GM18502 (cell line): ENCODE measurements around the gene CLASRP.
"Not testable (repeated sequence)": the region's sequence is repeated elsewhere in the genome, so short reads cannot be mapped to it uniquely, and the experiment has no call there.

Source experiments
- ATAC-seq: cut with Tn5 transposase; IDR thresholded peaks from one replicate; pipeline ENCODE4 v1.9.1; 2021; ENCODE audit warnings: mild to moderate bottlenecking; ENCODE audit not compliant: unreplicated experiment, poor library complexity

The CLASRP gene

GRCh38 chr19:45100201-45100600 lies 61.4 kb downstream of the CLASRP start:
- ATAC-seq, result no peak

DNA sequence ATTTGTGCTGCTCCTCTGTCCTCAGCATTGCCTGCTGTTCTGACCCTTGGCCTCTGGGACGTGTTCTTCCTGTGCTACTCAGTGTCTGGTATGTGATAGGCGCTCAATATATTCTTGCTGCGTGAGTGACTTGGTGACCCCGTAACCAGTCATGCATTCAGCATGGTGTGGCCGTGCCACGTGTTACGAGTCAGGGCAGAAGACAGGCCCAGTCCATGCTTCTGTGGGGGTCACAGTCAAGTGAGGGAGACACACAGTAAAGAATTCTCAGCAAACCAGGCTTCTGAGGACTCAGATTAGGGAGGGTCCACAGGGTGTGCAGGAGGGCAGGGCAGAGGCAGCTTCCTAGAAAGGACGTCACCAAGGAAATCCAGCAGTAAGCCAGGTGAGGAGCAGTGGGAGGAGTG lies 62.0 kb downstream of the CLASRP start:
- ATAC-seq, result no peak

DNA sequence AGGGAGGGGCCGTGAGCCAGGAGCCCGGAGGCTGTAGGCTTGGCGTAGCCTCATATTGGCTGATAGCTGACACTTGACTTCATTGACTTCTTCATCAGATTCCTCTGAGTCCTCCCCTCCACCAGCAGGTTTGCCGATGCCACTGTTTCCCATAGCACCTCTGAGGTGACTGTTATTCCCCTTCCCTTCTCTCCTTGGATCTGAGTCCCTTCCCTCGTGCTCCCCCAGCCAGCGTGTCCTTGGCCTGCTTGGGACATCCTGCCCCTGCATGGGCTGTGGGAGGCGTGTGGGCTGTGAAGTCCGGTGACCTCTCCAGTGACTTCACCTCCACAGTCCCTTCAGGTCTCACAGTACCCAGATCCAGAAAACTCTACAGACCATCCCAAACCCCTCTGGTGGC lies 63.0 kb downstream of the CLASRP start:
- ATAC-seq, result no peak

- ATAC-seq, result no peak
These were observed 63.6 kb downstream of the CLASRP start for GRCh38 chr19:45102481-45102880.

DNA sequence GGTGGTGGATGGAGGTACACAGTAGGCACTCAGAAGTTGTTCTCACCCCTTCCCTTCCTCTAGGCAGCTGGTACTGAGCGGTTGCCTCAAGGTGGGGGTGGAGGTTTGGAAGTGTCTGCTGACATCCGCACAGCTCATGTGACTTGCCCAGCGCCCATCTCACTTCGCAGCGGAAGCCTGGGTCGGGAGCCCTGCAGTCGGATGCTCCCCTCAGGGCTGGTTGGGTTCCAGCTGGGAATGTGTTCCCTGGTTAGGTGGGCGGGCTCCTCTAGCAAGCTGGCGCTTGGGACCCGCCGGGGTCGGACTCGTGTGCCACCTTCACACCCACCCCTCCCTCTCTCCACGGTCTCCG lies 64.3 kb downstream of the CLASRP start:
- ATAC-seq, result no peak

GRCh38 chr19:45103508-45104319 lies 64.9 kb downstream of the CLASRP start:
- ATAC-seq, result no peak

- ATAC-seq, result no peak
These were observed 66.0 kb downstream of the CLASRP start for GRCh38 chr19:45104658-45105349.

DNA sequence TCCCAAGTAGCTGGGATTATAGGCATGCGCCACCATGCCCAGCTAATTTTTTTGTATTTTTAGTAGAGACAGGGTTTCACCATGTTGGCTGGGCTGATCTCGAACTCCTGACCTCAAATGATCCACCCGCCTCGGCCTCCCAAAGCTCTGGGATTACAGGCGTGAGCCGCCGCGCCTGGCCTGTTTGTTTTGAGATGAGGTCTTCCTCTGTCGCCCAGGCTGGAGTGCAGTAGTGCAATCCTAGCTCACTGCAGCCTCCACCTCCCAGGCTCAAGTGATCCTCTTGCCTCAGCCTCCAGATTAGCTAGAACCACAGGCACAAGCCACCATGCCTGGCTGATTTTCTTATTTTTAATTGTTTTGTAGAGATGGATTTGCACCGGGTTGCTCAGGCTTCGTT lies 67.5 kb downstream of the CLASRP start:
- not testable (repeated sequence) for ATAC-seq

- ATAC-seq, result no peak
These were observed 68.8 kb downstream of the CLASRP start for GRCh38 chr19:45107621-45108150.

- ATAC-seq, result no peak
These were observed 72.0 kb downstream of the CLASRP start for GRCh38 chr19:45110851-45111266.

- ATAC-seq, result no peak
These were observed 73.4 kb downstream of the CLASRP start for GRCh38 chr19:45112111-45112827.

- no peak for ATAC-seq
These were observed 74.8 kb downstream of the CLASRP start for GRCh38 chr19:45113628-45114027.

DNA sequence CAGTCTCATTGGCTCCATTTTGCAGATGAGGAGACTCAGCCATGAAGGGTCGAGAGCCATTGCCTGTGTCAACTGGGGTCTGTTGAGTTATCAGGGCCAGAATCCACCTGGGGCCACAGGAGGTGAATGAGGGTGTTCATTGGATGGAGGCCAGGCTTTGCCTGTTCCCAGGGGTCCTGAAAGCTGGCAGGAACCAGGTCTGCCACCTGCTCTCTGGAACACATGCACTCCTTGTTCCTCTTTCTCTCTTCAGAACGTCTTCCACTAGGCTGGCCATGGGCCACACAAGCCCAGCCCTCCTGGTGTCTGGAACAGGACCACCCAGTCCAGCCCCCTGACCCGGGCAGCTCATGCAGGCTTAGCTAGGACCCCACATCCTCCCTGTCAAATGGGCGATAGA lies 75.3 kb downstream of the CLASRP start:
- no peak for ATAC-seq

DNA sequence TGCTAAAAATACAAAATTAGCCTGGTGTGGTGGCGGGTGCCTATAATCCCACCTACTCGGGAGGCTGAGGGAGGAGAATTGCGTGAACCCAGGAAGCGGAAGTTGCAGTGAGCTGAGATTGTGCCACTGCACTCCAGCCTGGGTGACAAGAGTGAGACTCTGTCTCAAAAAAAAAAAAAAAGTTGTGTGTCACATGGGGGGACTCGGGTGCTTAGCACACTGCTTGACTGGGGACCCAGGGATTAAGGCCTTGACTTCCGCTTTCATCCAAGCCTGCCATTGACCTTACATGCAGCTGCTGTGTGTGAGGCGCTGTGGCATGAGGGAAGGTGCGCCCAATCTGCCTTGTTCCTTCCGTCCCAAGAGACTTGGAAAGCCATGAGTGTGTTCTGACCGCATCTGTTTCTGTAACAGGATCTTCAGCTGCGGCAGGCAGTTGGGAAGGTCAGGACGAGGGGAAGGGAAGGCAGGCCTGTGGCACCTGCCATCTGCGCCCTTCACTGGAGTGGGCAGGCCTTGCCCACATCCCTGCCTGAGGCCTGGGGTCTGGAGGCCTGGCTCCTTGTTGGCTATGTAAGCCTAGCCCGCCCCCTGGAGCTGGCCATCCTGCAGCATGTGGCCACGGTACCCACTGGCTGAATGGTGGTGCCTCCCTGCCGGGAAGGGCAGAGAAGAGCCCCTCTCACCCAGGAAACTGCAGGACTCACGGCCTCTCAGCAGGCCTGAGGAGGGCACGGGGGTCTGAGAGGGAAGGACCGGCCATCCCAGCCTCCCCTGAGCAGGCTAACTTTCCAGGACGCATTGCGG lies 77.2 kb downstream of the CLASRP start:
- ATAC-seq, result no peak

GRCh38 chr19:45117167-45117594 lies 78.3 kb downstream of the CLASRP start:
- no peak for ATAC-seq

- no peak for ATAC-seq
These were observed 78.8 kb downstream of the CLASRP start for GRCh38 chr19:45117671-45118070.

- no peak for ATAC-seq
These were observed 79.3 kb downstream of the CLASRP start for GRCh38 chr19:45118106-45118505.

GRCh38 chr19:45118591-45119355 lies 79.9 kb downstream of the CLASRP start:
- not testable (repeated sequence) for ATAC-seq

DNA sequence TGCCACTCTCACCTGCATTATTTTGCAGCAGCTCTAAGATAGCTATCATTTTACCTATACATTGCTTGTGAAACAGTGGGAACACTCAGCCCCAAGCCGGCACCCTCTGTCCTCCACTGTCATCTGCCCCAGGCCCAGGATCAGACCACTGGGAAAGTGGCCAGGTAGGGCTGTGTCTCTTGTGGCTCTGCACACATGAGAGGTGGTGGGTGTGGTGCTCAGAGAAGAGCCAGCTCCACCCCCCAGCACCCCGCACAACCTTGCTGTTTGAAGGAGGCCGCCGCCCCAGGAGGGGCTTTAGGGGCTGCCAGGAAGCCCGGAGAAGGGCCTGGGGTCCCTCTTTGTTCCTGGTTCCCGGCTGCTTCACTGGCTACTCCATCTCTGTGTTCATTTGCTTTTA lies 80.7 kb downstream of the CLASRP start:
- no peak for ATAC-seq
